Immature natural killer cell (primary cell): Measurements from ENCODE around the gene RUNDC3A. TPM values are rescaled to one million over a fixed set of nuclear protein-coding genes. Genes with fewer than 3 reads are reported as not detected.
"Not testable (repeated sequence)": the region's sequence is repeated elsewhere in the genome, so short reads cannot be mapped to it uniquely, and the experiment has no call there.

Experiments used
- DNase-seq, 3 donors: peaks; one replicate each; pipeline ENCODE4 v3.0.0; 2022; ENCODE audit warnings: mixed read lengths in 1 of 3
- H3K27ac Mint-ChIP-seq, 6 donors: one replicate each; pipeline ENCODE4 v1.8.0; 2020; ENCODE audit warnings: mixed read lengths in 6 of 6, mild to moderate bottlenecking in 5 of 6, inconsistent platforms in 4 of 6, moderate library complexity in 3 of 6
- H3K27me3 Mint-ChIP-seq, 3 donors: one replicate each; pipeline ENCODE4 v1.8.0; 2020 to 2021; ENCODE audit warnings: low read depth in 3 of 3, mild to moderate bottlenecking in 3 of 3, mixed read lengths in 3 of 3, moderate library complexity in 3 of 3, inconsistent platforms in 1 of 3
- H3K36me3 Mint-ChIP-seq, 3 donors: one replicate each; pipeline ENCODE4 v1.8.0; 2020; ENCODE audit warnings: mixed read lengths in 3 of 3, inconsistent platforms in 2 of 3, mild to moderate bottlenecking in 2 of 3
- H3K4me1 Mint-ChIP-seq, 2 donors: one replicate each; pipeline ENCODE4 v1.8.0; 2020; ENCODE audit warnings: inconsistent platforms in 2 of 2, mild to moderate bottlenecking in 2 of 2, mixed read lengths in 2 of 2, moderate library complexity in 1 of 2
- H3K4me3 Mint-ChIP-seq, 5 donors: one replicate each; pipeline ENCODE4 v1.8.0; 2020; ENCODE audit warnings: mild to moderate bottlenecking in 5 of 5, mixed read lengths in 5 of 5, inconsistent platforms in 3 of 5, moderate library complexity in 3 of 5
- H3K9me3 Mint-ChIP-seq, 6 donors: one replicate each; pipeline ENCODE4 v1.8.0; 2020; ENCODE audit warnings: mild to moderate bottlenecking in 6 of 6, mixed read lengths in 6 of 6, inconsistent platforms in 4 of 6, moderate library complexity in 3 of 6
- polyA plus RNA-seq, 3 donors: library from polyadenylated mRNA; unstranded; fragments of 300-500 nt; fragmentation: Illumina TruSeq; gene quantifications; one replicate each; pipeline ENCODE4 v1.2.3, GENCODE V29; 2021

The RUNDC3A gene
- polyA plus RNA-seq, 3 donors from 2014 or later = not detected

DNA sequence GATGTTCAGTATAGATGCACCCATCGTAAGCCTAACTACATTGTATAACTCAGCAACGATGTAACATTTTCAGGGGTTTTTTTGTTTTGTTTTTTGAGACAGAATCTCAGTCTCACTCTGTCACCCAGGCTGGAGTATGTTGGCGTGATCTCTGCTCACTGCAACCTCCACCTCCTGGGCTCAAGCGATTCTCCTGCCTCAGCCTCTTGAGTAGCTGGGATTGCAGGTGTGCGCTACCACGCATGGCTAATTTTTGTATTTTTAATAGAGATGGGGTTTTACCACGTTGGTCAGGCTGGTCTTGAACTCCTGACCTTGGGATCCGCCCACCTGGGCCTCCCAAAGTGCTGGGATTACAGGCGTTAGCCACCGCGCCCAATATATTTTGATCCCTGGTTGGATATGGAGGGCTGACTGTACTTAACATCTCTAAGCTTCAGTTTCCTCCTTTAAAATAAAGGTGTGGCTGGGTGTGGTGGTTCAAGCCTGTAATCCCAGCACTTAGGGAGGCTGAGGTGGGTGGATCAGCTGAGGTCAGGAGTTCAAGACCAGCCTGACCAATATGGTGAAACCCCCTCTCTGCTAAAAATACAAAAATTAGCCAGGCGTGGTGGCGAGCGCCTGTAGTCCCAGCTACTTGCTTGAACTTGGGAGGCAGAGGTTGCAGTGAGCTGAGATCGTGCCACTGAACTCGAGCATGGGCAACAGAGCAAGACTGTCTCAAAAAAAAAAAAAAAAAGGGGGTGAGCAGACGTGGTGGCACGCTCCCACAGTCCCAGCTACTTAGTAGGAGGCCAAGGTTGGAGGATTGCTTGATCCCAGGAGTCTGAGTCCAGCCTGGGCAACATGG lies 39.0 kb downstream of the RUNDC3A start:
- not testable (repeated sequence) for H3K9me3 Mint-ChIP-seq, H3K4me3 Mint-ChIP-seq, H3K27me3 Mint-ChIP-seq, DNase-seq, H3K36me3 Mint-ChIP-seq
- H3K4me1 Mint-ChIP-seq = peaks cover 29 to 33% of the 10 kb centered on the region in 2 donors
- peak overlapping the region in 1 of 6 donors; percentile 17 for H3K27ac Mint-ChIP-seq

DNA sequence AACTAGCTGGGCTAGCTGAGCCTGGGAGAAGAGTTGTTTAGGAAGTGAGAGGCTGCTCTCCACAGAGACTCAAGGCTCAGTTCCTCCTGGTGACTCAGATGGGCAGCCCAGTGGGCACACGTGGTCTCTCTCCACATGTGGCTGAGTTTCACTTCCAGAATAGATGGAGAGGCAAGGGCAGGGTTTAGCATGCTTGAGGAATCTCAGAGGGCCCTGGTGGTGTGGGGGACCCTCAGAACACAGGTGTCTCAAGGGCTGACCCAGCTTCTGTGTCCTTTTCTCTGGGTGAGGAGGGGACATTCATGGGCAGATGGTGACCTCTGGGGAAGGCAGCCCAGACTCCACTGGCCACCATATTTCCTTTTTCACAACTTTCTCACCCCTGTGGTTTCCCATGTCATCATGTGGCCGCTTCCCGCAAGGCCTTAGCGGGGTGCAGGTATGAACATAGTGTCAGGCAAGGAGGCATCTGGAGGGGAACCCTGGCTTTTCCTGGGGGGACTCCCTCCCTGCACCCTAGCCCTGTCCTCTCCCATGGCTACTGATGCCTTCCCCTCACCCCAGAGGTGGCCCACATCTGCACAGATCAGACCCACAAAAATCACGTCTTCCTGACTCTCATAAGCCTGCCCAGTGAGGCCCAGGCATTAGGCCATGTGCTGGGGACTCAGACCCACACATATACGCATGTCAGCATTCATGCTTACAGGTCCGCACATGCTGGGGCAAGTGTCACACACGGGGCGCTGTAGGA lies 40.0 kb downstream of the RUNDC3A start:
- peak overlapping the region in 2 of 5 donors; percentile 27 to 41 for H3K4me3 Mint-ChIP-seq
- peaks cover 29 to 37% of the 10 kb centered on the region in 2 donors for H3K4me1 Mint-ChIP-seq
- peak overlapping the region in 2 of 6 donors; percentile 18 to 66 for H3K27ac Mint-ChIP-seq
- peaks cover 0 to 6% (median 5%) of the 10 kb centered on the region in 3 donors for H3K27me3 Mint-ChIP-seq
- H3K9me3 Mint-ChIP-seq = no peaks in the 10 kb centered on the region
- no peaks in the 10 kb centered on the region for H3K36me3 Mint-ChIP-seq
- peak in 2 of 3 donors; percentile 32 to 41 for DNase-seq

DNA sequence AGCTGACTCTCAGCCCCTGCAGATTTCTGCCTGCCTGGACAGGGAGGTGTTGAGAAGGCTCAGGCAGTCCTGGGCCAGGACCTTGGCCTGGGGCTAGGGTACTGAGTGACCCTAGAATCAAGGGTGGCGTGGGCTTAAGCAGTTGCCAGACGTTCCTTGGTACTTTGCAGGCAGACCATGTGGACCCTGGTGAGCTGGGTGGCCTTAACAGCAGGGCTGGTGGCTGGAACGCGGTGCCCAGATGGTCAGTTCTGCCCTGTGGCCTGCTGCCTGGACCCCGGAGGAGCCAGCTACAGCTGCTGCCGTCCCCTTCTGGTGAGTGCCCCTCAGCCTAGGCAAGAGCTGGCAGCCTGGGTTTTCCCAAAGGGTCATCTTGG lies 40.6 kb downstream of the RUNDC3A start:
- H3K4me3 Mint-ChIP-seq = peak overlapping the region in 1 of 5 donors; percentile 41
- H3K27me3 Mint-ChIP-seq = peaks cover 0 to 4% (median 4%) of the 10 kb centered on the region in 3 donors
- peak overlapping the region in 1 of 6 donors; percentile 18 for H3K27ac Mint-ChIP-seq
- H3K9me3 Mint-ChIP-seq = no peaks in the 10 kb centered on the region
- no peaks in the 10 kb centered on the region for H3K36me3 Mint-ChIP-seq
- peaks cover 29 to 37% of the 10 kb centered on the region in 2 donors for H3K4me1 Mint-ChIP-seq
- DNase-seq = no peak

DNA sequence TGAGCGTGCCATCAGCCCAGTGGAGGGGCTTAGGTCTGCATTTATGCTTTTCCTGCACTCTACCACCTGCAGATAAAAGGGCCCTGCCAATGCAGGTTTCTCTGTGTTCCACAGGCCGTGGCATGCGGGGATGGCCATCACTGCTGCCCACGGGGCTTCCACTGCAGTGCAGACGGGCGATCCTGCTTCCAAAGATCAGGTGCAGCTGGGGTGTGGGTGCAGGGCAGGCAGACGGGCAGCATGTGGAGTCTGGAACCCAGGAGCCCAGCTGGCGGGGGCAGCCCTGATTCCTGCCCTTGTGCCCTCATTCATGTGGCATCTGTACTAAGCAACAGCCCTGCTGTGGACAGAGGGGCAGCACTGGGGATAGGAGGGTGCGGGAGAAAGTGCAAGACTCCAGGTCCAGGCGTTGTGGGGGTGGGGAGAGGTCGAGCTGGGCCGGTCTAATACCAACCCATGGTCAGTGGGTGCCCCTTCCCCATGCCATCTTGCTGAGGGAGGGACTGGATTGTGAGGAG lies 41.2 kb downstream of the RUNDC3A start:
- H3K4me1 Mint-ChIP-seq = peaks cover 28 to 34% of the 10 kb centered on the region in 2 donors
- no peak overlapping the region for H3K27ac Mint-ChIP-seq
- no peaks in the 10 kb centered on the region for H3K9me3 Mint-ChIP-seq
- peaks cover 0 to 4% (median 4%) of the 10 kb centered on the region in 3 donors for H3K27me3 Mint-ChIP-seq
- H3K36me3 Mint-ChIP-seq = no peaks in the 10 kb centered on the region
- H3K4me3 Mint-ChIP-seq = no peak overlapping the region
- no peak for DNase-seq

DNA sequence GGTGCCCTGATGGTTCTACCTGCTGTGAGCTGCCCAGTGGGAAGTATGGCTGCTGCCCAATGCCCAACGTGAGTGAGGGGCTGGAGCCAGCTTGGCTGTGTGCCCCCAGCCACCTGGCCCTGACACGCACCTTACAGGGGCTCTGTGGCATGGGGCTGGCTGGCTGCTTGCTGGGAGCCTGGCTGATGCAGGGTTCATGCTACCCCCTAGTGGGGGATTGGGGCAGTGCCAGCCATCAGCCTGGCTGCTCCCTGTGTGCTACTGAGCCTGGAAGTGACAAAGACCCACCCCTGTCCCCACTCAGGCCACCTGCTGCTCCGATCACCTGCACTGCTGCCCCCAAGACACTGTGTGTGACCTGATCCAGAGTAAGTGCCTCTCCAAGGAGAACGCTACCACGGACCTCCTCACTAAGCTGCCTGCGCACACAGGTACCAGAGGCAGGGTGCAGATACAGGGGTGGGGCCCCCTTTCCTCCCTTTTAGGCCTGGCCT lies 42.4 kb downstream of the RUNDC3A start:
- H3K4me3 Mint-ChIP-seq = no peak overlapping the region
- H3K36me3 Mint-ChIP-seq = no peaks in the 10 kb centered on the region
- no peak overlapping the region for H3K27ac Mint-ChIP-seq
- H3K27me3 Mint-ChIP-seq = peaks cover 0 to 5% (median 1%) of the 10 kb centered on the region in 3 donors
- peaks cover 16 to 24% of the 10 kb centered on the region in 2 donors for H3K4me1 Mint-ChIP-seq
- peak; percentile 56 to 62 (median 62) for DNase-seq
- H3K9me3 Mint-ChIP-seq = no peaks in the 10 kb centered on the region

DNA sequence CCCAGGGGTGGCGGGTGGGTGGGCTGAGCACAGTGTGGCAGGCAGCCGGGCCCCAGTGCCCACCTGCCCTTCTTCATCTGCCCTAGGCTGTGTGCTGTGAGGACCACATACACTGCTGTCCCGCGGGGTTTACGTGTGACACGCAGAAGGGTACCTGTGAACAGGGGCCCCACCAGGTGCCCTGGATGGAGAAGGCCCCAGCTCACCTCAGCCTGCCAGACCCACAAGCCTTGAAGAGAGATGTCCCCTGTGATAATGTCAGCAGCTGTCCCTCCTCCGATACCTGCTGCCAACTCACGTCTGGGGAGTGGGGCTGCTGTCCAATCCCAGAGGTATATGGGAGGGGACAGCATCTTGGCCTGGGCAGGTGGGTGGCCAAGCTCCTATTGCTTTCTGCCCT lies 43.1 kb downstream of the RUNDC3A start:
- Mint-ChIP-seq H3K4me1 (peaks cover 11 to 17% of the 10 kb centered on the region in 2 donors), H3K4me3 (no peak overlapping the region), H3K27me3 (peaks cover 0 to 5% (median 1%) of the 10 kb centered on the region in 3 donors), H3K36me3 (no peaks in the 10 kb centered on the region), H3K27ac (no peak overlapping the region), H3K9me3 (no peaks in the 10 kb centered on the region)
- DNase-seq = no peak

DNA sequence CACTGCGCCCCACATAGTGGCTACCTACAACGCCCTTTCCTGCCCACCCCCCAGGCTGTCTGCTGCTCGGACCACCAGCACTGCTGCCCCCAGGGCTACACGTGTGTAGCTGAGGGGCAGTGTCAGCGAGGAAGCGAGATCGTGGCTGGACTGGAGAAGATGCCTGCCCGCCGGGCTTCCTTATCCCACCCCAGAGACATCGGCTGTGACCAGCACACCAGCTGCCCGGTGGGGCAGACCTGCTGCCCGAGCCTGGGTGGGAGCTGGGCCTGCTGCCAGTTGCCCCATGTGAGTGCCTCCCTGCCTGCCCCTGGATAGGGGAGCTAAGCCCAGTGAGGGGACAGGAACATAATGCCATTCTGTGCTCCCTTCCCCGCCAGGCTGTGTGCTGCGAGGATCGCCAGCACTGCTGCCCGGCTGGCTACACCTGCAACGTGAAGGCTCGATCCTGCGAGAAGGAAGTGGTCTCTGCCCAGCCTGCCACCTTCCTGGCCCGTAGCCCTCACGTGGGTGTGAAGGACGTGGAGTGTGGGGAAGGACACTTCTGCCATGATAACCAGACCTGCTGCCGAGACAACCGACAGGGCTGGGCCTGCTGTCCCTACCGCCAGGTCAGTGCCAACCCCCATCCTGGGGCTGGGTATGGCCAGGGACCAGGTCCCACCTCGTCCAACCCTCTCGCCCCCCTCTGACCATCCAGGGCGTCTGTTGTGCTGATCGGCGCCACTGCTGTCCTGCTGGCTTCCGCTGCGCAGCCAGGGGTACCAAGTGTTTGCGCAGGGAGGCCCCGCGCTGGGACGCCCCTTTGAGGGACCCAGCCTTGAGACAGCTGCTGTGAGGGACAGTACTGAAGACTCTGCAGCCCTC lies 43.8 kb downstream of the RUNDC3A start:
- peaks cover 0 to 5% (median 1%) of the 10 kb centered on the region in 3 donors for H3K27me3 Mint-ChIP-seq
- peaks cover 11 to 16% of the 10 kb centered on the region in 2 donors for H3K4me1 Mint-ChIP-seq
- DNase-seq = no peak
- H3K36me3 Mint-ChIP-seq = no peaks in the 10 kb centered on the region
- H3K9me3 Mint-ChIP-seq = no peaks in the 10 kb centered on the region
- no peak overlapping the region for H3K27ac Mint-ChIP-seq
- H3K4me3 Mint-ChIP-seq = peak overlapping the region in 2 of 5 donors; percentile 69 to 72

DNA sequence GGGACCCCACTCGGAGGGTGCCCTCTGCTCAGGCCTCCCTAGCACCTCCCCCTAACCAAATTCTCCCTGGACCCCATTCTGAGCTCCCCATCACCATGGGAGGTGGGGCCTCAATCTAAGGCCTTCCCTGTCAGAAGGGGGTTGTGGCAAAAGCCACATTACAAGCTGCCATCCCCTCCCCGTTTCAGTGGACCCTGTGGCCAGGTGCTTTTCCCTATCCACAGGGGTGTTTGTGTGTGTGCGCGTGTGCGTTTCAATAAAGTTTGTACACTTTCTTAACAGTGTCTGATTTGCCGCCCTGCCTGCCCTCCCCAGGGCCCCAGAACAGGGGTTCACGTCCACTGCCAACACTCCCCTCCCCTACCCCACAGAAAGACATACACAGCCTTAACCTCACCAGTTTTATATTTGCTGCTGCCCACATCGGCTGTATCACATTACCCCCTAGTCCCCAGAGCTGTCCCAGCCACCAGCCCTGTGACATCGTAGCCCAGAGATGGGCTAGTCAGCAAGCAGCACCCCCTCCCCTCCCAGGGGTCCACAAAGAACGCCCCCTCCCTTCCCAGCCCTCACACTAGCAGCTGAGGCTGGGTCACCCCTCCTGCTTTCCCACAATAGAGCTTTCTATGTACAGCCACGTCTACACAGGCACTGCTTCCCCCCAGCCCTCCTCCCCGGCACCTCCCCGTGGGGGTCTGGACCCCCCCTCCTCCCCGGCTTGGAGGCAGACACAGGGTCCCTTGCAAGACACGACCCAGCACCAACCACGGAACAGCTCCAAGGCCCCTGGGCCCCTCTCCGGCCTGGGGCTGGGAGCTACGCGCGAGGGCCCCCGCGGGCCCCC lies 44.6 kb downstream of the RUNDC3A start:
- Mint-ChIP-seq H3K27me3 (peaks cover 0 to 4% (median 1%) of the 10 kb centered on the region in 3 donors), H3K36me3 (no peaks in the 10 kb centered on the region), H3K27ac (no peak overlapping the region), H3K4me3 (peak overlapping the region; percentile 35 to 73 (median 69)), H3K9me3 (no peaks in the 10 kb centered on the region), H3K4me1 (peaks cover 9 to 12% of the 10 kb centered on the region in 2 donors)
- no peak for DNase-seq

DNA sequence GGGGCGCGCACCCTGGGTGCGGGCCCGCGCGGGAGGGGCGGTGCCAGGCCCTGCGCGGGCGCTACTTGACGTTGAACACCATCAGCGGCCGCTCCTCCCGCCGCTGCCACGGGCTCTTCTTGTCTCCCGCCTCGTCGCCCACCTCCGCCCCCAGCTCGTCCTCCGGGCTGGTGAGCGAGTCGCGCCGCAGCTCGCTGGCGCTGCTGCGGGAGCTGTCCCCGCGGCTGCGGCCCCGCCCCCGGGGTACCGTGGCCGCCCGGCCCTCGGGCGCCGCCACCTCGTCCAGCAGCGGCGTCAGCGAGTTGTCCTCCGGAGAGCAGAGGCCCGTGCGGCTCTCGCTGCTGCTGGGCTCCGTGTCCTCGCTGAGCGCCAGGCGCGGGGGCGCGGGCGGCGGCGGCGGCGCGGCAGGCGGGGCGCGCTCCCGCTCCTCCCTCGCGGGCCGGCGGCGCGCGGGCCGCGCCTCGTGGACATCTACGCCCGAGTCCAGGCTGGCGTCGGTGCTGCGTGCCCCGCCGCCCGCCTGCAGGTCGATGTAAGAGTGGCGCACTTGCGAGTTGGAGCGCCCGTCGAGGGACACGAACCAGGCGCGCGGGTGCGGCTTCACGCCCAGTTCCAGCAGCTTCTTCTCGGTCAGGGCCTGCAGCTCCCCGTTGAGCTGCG lies 45.4 kb downstream of the RUNDC3A start:
- Mint-ChIP-seq H3K27me3 (peaks cover 0 to 3% (median 1%) of the 10 kb centered on the region in 3 donors), H3K9me3 (no peaks in the 10 kb centered on the region), H3K4me1 (peaks cover 2 to 4% of the 10 kb centered on the region in 2 donors), H3K27ac (no peak overlapping the region), H3K4me3 (peak overlapping the region; percentile 30 to 76 (median 45)), H3K36me3 (no peaks in the 10 kb centered on the region)
- DNase-seq = peak; percentile 21 to 31 (median 27)

DNA sequence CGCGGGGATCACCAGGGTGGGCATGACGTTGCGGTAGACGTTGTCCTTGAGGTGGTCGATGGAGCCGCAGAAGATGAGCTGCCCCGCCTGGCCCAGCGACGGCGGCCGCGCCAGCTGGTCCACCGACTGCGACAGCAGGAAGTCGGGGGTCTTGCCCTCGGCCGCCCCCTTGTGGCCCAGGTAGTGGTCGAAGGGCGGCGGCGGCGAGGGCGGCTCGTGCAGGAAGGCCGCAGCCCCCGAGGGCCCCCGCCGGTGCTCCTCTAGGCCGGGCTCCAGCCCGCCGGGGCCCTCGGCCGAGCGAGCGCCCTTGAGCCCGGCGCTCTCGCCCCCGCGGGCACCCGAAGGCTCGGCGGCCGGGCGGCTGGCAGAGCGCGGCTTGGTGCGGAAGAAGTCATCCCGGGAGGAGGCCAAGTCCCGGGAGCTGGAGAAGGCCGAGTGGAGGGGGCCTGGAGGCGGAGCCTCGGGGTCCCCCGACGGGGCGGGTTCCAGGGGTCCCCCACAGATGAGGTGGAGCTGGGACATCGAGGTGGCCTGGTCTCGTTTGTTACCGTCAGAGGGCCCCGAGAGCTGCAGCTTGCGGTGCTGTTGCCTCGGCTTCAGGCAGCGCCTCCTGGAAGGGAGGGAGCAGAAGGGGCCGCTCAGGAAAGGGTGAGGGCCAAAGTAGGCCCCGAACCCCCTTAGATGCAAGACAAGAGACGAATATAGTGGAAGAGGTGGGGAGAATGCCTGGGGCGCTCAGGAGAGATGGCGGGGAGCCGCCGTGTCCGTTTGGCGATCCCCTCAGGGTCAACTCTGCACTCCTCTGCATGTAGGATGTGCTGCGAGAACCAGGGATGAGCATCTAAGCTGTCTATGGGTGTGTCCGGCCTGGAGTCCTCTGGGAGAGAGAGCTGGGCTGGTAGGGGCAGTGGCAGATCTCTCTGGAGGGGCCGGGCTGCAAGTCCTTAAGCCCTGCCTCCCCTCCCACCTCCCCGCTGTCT lies 46.5 kb downstream of the RUNDC3A start:
- no peak overlapping the region for H3K27ac Mint-ChIP-seq
- peak overlapping the region; percentile 52 to 78 (median 64) for H3K4me3 Mint-ChIP-seq
- peaks cover 0 to 4% of the 10 kb centered on the region in 2 donors for H3K4me1 Mint-ChIP-seq
- peaks cover 0 to 3% (median 0%) of the 10 kb centered on the region in 3 donors for H3K27me3 Mint-ChIP-seq
- DNase-seq = peak; percentile 51 to 57 (median 55)
- H3K9me3 Mint-ChIP-seq = no peaks in the 10 kb centered on the region
- no peaks in the 10 kb centered on the region for H3K36me3 Mint-ChIP-seq

DNA sequence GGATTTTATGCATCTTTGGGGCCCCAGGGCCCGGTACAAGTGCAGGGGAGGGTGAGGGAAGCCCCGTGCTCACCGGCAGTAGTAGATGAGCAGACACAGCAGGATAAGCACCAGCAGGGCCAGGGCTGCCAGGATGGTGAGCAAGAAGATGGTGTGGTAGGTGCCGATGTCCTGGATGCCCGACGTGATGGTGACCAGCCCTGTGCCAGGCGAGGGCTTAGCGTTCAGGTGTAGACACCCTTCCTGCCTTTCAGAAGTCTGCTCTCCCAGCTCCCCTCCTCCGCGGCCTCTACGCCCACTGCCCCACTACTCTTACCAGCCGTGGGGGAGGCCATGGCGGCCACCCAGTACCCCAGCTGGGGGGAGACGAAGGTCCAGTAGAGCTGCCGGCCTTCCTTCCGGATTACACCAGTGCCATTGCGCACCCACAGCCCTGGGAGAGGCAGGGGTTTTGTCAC lies 47.3 kb downstream of the RUNDC3A start:
- no peaks in the 10 kb centered on the region for H3K36me3 Mint-ChIP-seq
- H3K9me3 Mint-ChIP-seq = no peaks in the 10 kb centered on the region
- H3K4me3 Mint-ChIP-seq = peak overlapping the region in 3 of 5 donors; percentile 18 to 45 (median 44)
- no peak for DNase-seq
- peaks cover 0 to 3% (median 0%) of the 10 kb centered on the region in 3 donors for H3K27me3 Mint-ChIP-seq
- no peak overlapping the region for H3K27ac Mint-ChIP-seq
- H3K4me1 Mint-ChIP-seq = peaks cover 0 to 4% of the 10 kb centered on the region in 2 donors
